HG03045 (cell line): ENCODE measurements around the gene MAGEF1.

Experiments used
- ATAC-seq: cut with Tn5 transposase; IDR thresholded peaks from one replicate; pipeline ENCODE4 v1.9.1; 2021; ENCODE audit warnings: mild to moderate bottlenecking, moderate library complexity; ENCODE audit not compliant: unreplicated experiment

MAGEF1 gene, protein sequence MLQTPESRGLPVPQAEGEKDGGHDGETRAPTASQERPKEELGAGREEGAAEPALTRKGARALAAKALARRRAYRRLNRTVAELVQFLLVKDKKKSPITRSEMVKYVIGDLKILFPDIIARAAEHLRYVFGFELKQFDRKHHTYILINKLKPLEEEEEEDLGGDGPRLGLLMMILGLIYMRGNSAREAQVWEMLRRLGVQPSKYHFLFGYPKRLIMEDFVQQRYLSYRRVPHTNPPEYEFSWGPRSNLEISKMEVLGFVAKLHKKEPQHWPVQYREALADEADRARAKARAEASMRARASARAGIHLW

GRCh38 chr3:184711493-184712247 lies at the start of gene MAGEF1:
MAGEF1 (minus strand) TSS chr3:184712064; CDS start chr3:184711821, 243 bp downstream.
- ATAC-seq, result peak; percentile 91

GRCh38 chr3:184761075-184761841 lies 49.4 kb upstream of the MAGEF1 start:
- no peak for ATAC-seq

DNA sequence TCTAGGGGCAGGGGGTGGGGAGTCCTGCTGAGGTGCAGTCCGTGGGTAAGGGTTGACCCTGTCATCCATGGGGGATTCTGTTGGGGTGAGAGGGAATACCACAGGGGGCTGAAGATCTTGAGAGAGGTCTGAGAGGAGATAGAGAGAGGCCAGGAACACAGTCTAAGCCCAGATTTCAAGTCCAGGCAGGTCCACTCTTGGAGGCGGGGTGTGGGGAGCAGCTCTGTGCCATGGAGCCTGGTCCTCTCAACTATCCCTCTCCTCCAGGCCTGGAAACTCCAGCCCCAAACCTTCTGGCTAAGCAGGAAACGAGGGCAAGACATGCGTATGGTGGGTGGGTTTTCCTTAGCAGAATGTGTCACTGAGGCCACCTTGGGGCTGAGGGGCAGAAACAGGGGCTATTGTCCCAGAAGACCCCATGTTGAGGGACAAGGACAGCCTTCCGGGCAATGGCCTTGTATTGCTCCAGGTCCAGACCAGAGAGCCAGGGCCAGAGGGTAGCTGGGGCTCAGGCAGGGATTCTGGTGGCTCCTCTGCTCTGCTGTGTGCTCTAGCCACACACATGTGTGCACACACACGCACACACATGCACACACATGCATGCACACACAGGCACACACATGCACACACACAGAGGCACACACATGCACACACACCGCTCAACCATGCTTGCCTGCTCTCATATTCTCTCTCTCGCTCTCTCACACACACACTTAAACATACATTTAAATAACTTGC lies 48.6 kb upstream of the MAGEF1 start:
- no peak for ATAC-seq

GRCh38 chr3:184759666-184760200 lies 47.9 kb upstream of the MAGEF1 start:
- ATAC-seq, result no peak

- no peak for ATAC-seq
Observed at GRCh38 chr3:184758056-184758455, 46.2 kb upstream of the MAGEF1 start.

- no peak for ATAC-seq
Observed at GRCh38 chr3:184757022-184757651, 45.3 kb upstream of the MAGEF1 start.

- no peak for ATAC-seq
Observed at GRCh38 chr3:184756151-184757021, 44.5 kb upstream of the MAGEF1 start.

DNA sequence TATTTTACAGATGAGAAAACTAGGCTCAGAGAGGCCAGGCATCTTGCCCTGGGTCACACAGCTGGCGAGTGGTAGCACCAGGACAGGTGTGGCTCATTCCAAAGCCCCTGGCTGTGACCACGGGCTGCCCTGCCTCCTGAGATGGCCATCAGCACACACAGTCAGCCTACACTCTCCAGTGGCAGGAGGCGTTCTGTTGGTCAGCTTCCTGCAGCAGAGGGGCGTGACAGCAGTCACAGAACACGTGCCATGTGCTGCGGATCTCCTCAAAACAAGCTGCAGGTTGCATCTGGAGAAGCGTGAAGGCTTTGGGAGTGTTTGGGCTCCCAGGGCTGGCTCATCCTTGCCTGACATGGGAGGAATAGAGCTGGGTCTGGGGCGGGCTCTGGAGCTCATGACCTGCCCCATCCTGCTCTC lies 43.5 kb upstream of the MAGEF1 start:
- ATAC-seq, result no peak

GRCh38 chr3:184752361-184752760 lies 40.5 kb upstream of the MAGEF1 start:
- no peak for ATAC-seq

- no peak for ATAC-seq
Observed at GRCh38 chr3:184751204-184752040, 39.6 kb upstream of the MAGEF1 start.

GRCh38 chr3:184750349-184751083 lies 38.7 kb upstream of the MAGEF1 start:
- ATAC-seq, result no peak

DNA sequence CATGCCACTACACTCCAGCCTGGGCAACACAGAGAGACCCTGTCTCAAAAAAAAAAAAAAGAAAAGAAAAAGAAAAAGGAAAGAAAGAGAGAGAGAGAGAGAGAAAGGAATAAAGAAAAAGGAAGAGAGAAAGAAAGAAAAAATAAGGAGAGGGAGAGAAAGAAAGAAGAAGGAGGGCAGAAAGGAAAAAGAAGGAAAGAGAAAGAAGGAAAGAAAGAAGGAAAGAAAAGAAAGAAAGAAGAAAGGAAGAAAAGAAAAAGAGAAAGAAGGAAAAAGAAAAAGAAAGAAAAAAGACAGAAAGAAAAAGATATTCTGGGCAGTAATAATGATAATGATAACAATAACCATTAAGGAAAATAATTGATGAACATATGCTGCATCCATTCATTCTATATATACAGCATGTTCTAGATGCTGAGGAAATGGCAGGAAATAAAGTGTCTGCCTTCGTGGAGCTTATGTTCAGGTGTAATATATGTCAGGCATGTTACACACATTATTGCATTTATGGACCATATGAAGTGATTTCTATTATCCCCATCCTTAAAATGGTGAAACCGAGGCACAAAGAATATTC lies 37.4 kb upstream of the MAGEF1 start:
- ATAC-seq, result no peak

DNA sequence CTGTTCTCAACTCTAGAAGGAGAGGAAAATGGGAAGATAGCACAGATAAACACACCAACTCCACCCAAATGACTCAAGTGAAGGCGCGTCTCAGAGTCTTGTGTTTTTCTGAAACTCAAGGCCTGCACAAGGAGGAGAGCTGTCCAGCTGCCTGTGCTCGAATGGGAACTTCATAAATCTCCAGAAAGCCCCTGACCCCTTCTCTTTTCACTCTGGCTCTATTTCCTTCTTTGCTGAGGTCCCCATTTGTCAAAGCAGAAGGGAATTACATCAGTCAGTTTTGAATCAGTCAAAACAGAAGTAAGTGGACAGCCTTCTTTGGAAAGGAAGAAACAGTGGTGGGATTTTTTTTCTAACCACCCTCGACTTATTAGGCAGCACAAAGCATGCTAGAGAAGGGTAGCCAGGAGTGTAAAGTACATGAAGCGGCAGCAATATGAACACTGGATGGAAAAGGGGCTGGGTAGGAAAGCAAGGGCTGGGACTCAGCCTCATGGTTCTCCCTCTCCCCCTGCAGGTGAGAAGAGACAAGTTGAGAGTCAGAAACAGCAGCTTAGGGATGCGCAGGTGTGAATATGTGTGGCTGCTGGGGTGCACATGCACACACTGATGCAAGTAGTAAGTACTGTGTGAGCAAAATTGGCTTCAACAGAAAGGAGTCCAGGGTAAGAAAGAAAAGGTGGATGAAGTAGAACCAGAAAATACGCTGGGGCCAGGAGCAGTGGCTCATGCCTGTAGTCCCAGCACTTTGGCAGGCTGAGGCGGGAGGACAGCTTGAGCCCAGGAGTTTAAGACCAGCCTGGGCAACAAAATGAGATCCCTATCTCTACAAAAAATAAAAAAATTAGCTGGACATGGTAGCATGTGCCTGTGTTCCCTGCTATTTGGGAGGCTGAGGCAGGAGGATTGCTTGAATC lies 36.6 kb upstream of the MAGEF1 start:
- ATAC-seq, result peak; percentile 72

DNA sequence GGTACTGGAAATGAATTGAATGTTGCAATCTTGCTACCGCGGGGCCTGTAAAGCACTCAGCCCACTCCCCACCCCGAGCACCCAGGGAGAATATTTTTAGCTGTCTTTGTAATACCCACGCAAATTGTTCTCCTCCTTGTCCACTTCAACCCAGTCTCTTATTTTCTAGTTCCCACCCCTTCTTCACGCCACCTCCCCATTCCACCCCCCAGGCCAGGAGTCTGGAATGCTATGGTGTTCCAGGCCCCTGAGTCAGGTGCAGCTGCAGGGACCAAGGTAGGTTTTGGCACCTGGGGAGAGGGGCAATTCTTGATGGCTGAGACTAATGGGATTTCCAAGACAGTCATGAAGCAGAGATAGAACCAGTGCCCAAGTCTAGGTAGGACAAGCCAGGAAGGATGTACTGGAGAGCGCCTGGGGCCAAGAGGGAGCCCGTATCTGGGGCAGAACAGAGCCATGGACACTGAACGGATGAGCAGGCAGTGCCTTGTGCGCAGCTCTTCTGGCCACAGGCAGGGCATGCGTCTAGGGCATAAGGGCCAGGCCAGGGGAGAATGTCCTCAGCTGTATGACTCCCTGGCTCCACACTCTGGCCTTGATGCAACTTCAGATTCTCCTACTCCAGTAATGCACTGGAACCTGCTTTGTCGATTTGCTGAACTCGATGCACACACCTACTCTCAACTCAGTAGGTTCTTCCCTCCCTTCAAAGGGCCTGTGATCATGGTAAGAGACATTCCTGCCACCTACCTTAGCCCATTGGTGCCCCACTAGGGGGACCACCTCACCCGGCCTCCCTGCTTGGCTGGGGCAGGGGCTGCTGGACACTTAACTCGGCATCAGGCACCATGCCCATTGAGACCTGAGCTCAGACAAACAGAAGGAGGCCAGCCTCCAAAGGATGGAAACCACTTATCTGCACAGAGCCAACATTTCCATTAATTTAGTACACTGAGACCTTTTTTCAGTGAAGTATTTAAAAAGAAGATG lies 34.6 kb upstream of the MAGEF1 start:
- ATAC-seq, result no peak

DNA sequence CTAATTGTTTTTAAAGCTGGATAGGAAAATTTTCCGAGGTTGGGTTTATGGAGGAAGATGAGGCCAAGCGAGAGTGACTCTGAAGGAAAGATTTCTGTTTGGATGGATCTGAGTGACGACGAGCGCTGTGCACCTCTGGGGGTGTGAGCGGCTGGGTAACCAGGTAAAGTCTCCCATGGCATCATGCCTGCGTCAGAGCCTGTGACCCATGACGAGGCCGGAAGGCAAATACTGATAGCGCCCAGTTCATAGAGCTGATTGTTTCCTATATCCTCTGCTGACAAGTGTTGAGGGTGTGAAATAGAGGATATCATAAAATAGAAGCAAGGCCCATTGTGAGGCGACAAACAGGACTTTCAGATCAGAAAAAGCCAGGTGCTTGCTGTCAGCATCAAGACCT lies 33.7 kb upstream of the MAGEF1 start:
- no peak for ATAC-seq
